GM23338 (cell line): Measurements from ENCODE around the gene TIMM13. TPM values are rescaled to one million over a fixed set of nuclear protein-coding genes. Genes with fewer than 3 reads are reported as not detected.
A peak's percentile ranks its signal among the peaks of the same experiment; 100 is the strongest.

Experiments
- ATAC-seq: fragments of 200-7000 bp; cut with Tn5 transposase; 3 replicates; pipeline ENCODE4 v1.9.1; 2020
- DNase-seq: peaks from one replicate; pipeline ENCODE4 v3.0.0-alpha.2; 2015; ENCODE audit warnings: low spot score
- H2AFZ ChIP-seq: fragments of 200-600 bp; sonication (generic); 2 replicates; pipeline ENCODE4 v1.8.0; 2016; ENCODE audit warnings: antibody characterized with exemption, mild to moderate bottlenecking, moderate library complexity
- H3F3A ChIP-seq: fragments of 200-600 bp; sonication (generic); replicated peaks from 2 replicates; pipeline ENCODE4 v1.8.0; 2017; ENCODE audit warnings: antibody characterized with exemption, mixed run types, low read depth
- H3K27ac ChIP-seq: fragments of 200-600 bp; sonication (generic); 2 replicates; pipeline ENCODE4 v1.6.1; 2016; ENCODE audit warnings: low read depth
- H3K27me3 ChIP-seq: fragments of 200-600 bp; sonication (generic); 2 replicates; pipeline ENCODE4 v1.8.0; 2016; ENCODE audit warnings: mild to moderate bottlenecking, mixed run types, moderate library complexity; ENCODE audit not compliant: insufficient read depth
- H3K36me3 ChIP-seq: fragments of 200-600 bp; sonication (generic); 2 replicates; pipeline ENCODE4 v1.8.0; 2016; ENCODE audit warnings: mild to moderate bottlenecking; ENCODE audit not compliant: insufficient read depth
- H3K4me1 ChIP-seq: fragments of 200-600 bp; sonication (generic); 2 replicates; pipeline ENCODE4 v1.8.0; 2016; ENCODE audit warnings: mild to moderate bottlenecking, moderate library complexity; ENCODE audit not compliant: insufficient read depth
- H3K4me2 ChIP-seq: fragments of 200-600 bp; sonication (generic); 2 replicates; pipeline ENCODE4 v1.7.1; 2017; ENCODE audit warnings: mixed run types
- H3K4me3 ChIP-seq: fragments of 200-600 bp; sonication (generic); 2 replicates; pipeline ENCODE4 v1.6.1; 2016; ENCODE audit warnings: mixed run types
- H3K79me2 ChIP-seq: fragments of 200-600 bp; sonication (generic); replicated peaks from 2 replicates; pipeline ENCODE4 v1.8.0; 2017; ENCODE audit warnings: mild to moderate bottlenecking; ENCODE audit not compliant: insufficient read depth
- H3K9me2 ChIP-seq: fragments of 200-600 bp; sonication (generic); 2 replicates; pipeline ENCODE4 v1.8.0; 2017; ENCODE audit not compliant: insufficient read depth
- H4K20me1 ChIP-seq: fragments of 200-600 bp; sonication (generic); replicated peaks from 2 replicates; pipeline ENCODE4 v1.8.0; 2017; ENCODE audit warnings: mild to moderate bottlenecking; ENCODE audit not compliant: insufficient read depth
- H3K27ac Mint-ChIP-seq: 2 replicates; pipeline ENCODE4 v1.8.0; 2020; ENCODE audit warnings: inconsistent platforms, mild to moderate bottlenecking, moderate library complexity, mixed read lengths
- H3K27me3 Mint-ChIP-seq: 3 replicates; pipeline ENCODE4 v1.8.0; 2022; ENCODE audit warnings: low read depth, mild to moderate bottlenecking, moderate library complexity, mixed read lengths, inconsistent platforms; ENCODE audit not compliant: insufficient read depth, poor library complexity
- H3K36me3 Mint-ChIP-seq: 3 replicates; pipeline ENCODE4 v1.8.0; 2021; ENCODE audit warnings: low read depth, mild to moderate bottlenecking, inconsistent platforms, moderate library complexity, mixed read lengths
- H3K4me1 Mint-ChIP-seq: 3 replicates; pipeline ENCODE4 v1.8.0; 2020; ENCODE audit warnings: mild to moderate bottlenecking, inconsistent platforms, mixed read lengths
- H3K4me3 Mint-ChIP-seq: 3 replicates; pipeline ENCODE4 v1.8.0; 2021; ENCODE audit warnings: moderate library complexity, mild to moderate bottlenecking, inconsistent platforms, mixed read lengths
- H3K9me3 Mint-ChIP-seq: 3 replicates; pipeline ENCODE4 v1.8.0; 2020; ENCODE audit warnings: moderate library complexity, mild to moderate bottlenecking, inconsistent platforms, mixed read lengths
- CREB1 ChIP-seq: fragments of 250-450 bp; sonication (Bioruptor Pico); IDR thresholded peaks from 2 replicates; pipeline ENCODE4 v1.5.0; 2020; ENCODE audit warnings: low read depth, mild to moderate bottlenecking, moderate library complexity
- CTCF ChIP-seq, 2 experiments: fragments of 200-600 bp in 1 of 2; sonication (generic) in 1 of 2; conservative IDR thresholded peaks; 2 replicates each; pipeline versions ENCODE4 v1.5.1 to v1.6.1; 2016 to 2017; ENCODE audit warnings: antibody characterized with exemption in 2 of 2, low read depth in 2 of 2, mild to moderate bottlenecking in 2 of 2, moderate library complexity in 1 of 2
- ETS1 ChIP-seq: IDR thresholded peaks from 2 replicates; pipeline ENCODE4 v1.6.1; 2016; ENCODE audit warnings: antibody characterized with exemption
- EZH2 ChIP-seq: fragments of 200-600 bp; sonication (generic); IDR thresholded peaks from one replicate; pipeline ENCODE4 v1.8.0; 2017; ENCODE audit warnings: antibody characterized with exemption, mild to moderate bottlenecking, low read depth; ENCODE audit not compliant: unreplicated experiment
- EZH2phosphoT487 ChIP-seq: fragments of 200-600 bp; sonication (generic); IDR thresholded peaks from one replicate; pipeline ENCODE4 v1.8.1; 2018; ENCODE audit warnings: antibody characterized with exemption; ENCODE audit not compliant: unreplicated experiment
- JUNB ChIP-seq: IDR thresholded peaks from one replicate; pipeline ENCODE4 v1.6.1; 2016; ENCODE audit warnings: antibody characterized with exemption; ENCODE audit not compliant: unreplicated experiment
- NANOG ChIP-seq: IDR thresholded peaks from 2 replicates; pipeline ENCODE4 v1.6.1; 2016; ENCODE audit warnings: antibody characterized with exemption, borderline replicate concordance
- POLR2AphosphoS5 ChIP-seq: IDR thresholded peaks from 2 replicates; pipeline ENCODE4 v1.6.1; 2016; ENCODE audit warnings: antibody characterized with exemption, low read depth
- REST ChIP-seq: IDR thresholded peaks from one replicate; pipeline ENCODE4 v1.6.1; 2018; ENCODE audit warnings: antibody characterized with exemption; ENCODE audit not compliant: unreplicated experiment
- STAT1 ChIP-seq: IDR thresholded peaks from one replicate; pipeline ENCODE4 v1.6.1; 2016; ENCODE audit warnings: antibody characterized with exemption; ENCODE audit not compliant: unreplicated experiment
- ZNF114 ChIP-seq: fragments of 250-450 bp; sonication (Bioruptor Pico); IDR thresholded peaks from 2 replicates; pipeline ENCODE4 v1.5.0; 2020; ENCODE audit warnings: mild to moderate bottlenecking, moderate library complexity
- ZNF331 ChIP-seq: fragments of 250-450 bp; sonication (Bioruptor Pico); IDR thresholded peaks from 2 replicates; pipeline ENCODE4 v1.5.0; 2020; ENCODE audit warnings: low read depth, mild to moderate bottlenecking, moderate library complexity
- ZNF462 ChIP-seq: fragments of 250-450 bp; sonication (Bioruptor Pico); IDR thresholded peaks from 2 replicates; pipeline ENCODE4 v1.5.0; 2020; ENCODE audit warnings: mild to moderate bottlenecking, moderate library complexity
- polyA plus RNA-seq: library from polyadenylated mRNA; unstranded; fragments of >200 nt; fragmentation: Nextera tagmentation; extraction: Ambion mirVana; gene quantifications from 2 replicates; pipeline ENCODE4 v1.2.1, GENCODE V29; 2016
- total RNA-seq: library from RNA; depleted of rRNA; stranded (reverse); fragments of >200 nt; shearing (Covaris generic); gene quantifications from 2 replicates; pipeline ENCODE4 v1.2.3, GENCODE V29; 2014

Gene TIMM13
- total and polyA plus RNA-seq, 2 experiments from 2014 or later, result 140 to 347 TPM

GRCh38 chr19:2475018-2475701 is 47.8 kb upstream of the TIMM13 start:
- Mint-ChIP-seq H3K4me3 (peak overlapping the region; percentile 64), H3K4me1 (peaks cover 20% of the 10 kb centered on the region; the same call in 2 of the 3 replicates), H3K27me3 (peaks cover 49% of the 10 kb centered on the region), H3K9me3 (no peaks in the 10 kb centered on the region), H3K27ac (no peak overlapping the region), H3K36me3 (peaks cover 7% of the 10 kb centered on the region; the same call in 2 of the 3 replicates)
- Histone ChIP-seq H3F3A (peaks cover 15% of the 10 kb centered on the region; the same call in 1 of the 2 replicates), H3K27ac (no peak overlapping the region), H3K4me2 (peak overlapping the region; percentile 80), H3K79me2 (peaks cover 8% of the 10 kb centered on the region; the same call in 1 of the 2 replicates), H4K20me1 (peaks cover 8% of the 10 kb centered on the region), H2AFZ (no peak overlapping the region), H3K9me2 (no peaks in the 10 kb centered on the region), H3K36me3 (no peaks in the 10 kb centered on the region), H3K27me3 (peaks cover 44% of the 10 kb centered on the region), H3K4me1 (peaks cover 10% of the 10 kb centered on the region; the same call in 1 of the 2 replicates), H3K4me3 (peak overlapping the region; percentile 99)
- peak; percentile 59 for DNase-seq
- TF ChIP-seq REST (no peak), CREB1 (CRISPR knock-in tag) (no peak), EZH2phosphoT487 (no peak), JUNB (no peak), POLR2AphosphoS5 (no peak), ZNF331 (CRISPR knock-in tag) (no peak), ZNF114 (CRISPR knock-in tag) (no peak), ETS1 (no peak), EZH2 (no peak), ZNF462 (CRISPR knock-in tag) (no peak), NANOG (no peak), CTCF (conservative IDR thresholded peaks at IDR 0.05; ENCODE audit: low read depth in 2 of 2) (no peak), STAT1 (no peak)
- ATAC-seq, result peak; percentile 9
